Type B pancreatic cell (in vitro differentiated cells): ENCODE measurements around the gene RESP18. TPM values are rescaled to one million over a fixed set of nuclear protein-coding genes. Genes with fewer than 3 reads are reported as not detected.

ENCODE experiments used
- DNase-seq: peaks from one replicate; pipeline ENCODE4 v3.0.0; 2021; ENCODE audit warnings: mixed read lengths; ENCODE audit not compliant: unreplicated experiment; ENCODE audit errors: extremely low spot score
- H3K27ac Mint-ChIP-seq: 2 replicates; pipeline ENCODE4 v1.8.0; 2021; ENCODE audit warnings: mild to moderate bottlenecking, mixed read lengths
- H3K27me3 Mint-ChIP-seq: 2 replicates; pipeline ENCODE4 v1.8.0; 2021; ENCODE audit warnings: mixed read lengths
- H3K36me3 Mint-ChIP-seq: 2 replicates; pipeline ENCODE4 v1.8.0; 2021; ENCODE audit warnings: mixed read lengths
- H3K4me1 Mint-ChIP-seq: one replicate; pipeline ENCODE4 v1.8.0; 2021; ENCODE audit warnings: mixed read lengths; ENCODE audit not compliant: unreplicated experiment
- H3K4me3 Mint-ChIP-seq: 2 replicates; pipeline ENCODE4 v1.8.0; 2021; ENCODE audit warnings: mild to moderate bottlenecking, mixed read lengths
- H3K9me3 Mint-ChIP-seq: 2 replicates; pipeline ENCODE4 v1.8.0; 2021; ENCODE audit warnings: mixed read lengths
- CTCF ChIP-seq: fragments of 200-600 bp; sonication (generic); conservative IDR thresholded peaks from 2 replicates; pipeline ENCODE4 v1.5.0; 2021; ENCODE audit warnings: antibody characterized with exemption, mild to moderate bottlenecking
- microRNA-seq: library from miRNA; unstranded; fragments of <30 nt; microRNA quantifications from one replicate; pipeline ENCODE4, GENCODE V29; 2020
- total RNA-seq: library from RNA; stranded (reverse); gene quantifications from 2 replicates; pipeline ENCODE4 v1.2.1, GENCODE V29; 2021; ENCODE audit warnings: low replicate concordance

The RESP18 gene
- total RNA-seq, 1 donor from 2014 or later, result not detected

DNA sequence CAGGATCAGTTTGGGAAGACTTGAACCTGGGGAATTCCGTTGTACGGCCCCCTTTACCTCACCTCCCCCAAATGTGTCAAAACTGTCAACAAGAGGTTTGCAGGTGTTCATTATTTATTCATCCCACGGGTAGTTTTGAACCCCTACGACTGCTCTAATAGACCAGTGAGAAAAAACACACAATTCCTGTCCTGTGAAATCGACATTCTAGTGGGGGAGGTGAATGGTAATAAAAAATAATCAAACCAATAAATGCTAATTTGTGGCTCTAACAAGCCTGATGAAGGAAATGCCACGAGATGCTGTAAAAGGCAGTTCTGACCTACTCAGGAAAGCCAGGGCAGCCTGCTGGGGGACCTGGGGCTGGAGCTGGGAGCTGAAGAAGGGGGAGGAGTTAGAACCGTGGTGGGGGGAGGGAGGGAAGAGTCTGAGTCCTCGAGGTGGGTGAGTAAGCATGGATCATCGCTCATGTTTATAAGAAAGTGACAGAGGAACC, 53.8 kb downstream of the RESP18 start:
- Mint-ChIP-seq H3K4me1 (peaks cover 15% of the 10 kb centered on the region), H3K4me3 (peak overlapping the region; percentile 96), H3K9me3 (no peaks in the 10 kb centered on the region), H3K27me3 (peaks cover 14% of the 10 kb centered on the region), H3K36me3 (peaks cover 5% of the 10 kb centered on the region), H3K27ac (peak overlapping the region; percentile 97)
- no peak for TF ChIP-seq CTCF
- no peak for DNase-seq

- no peaks in the 10 kb centered on the region for H3K9me3 Mint-ChIP-seq
- H3K27me3 Mint-ChIP-seq, result peaks cover 17% of the 10 kb centered on the region
- peak; percentile 84 for DNase-seq
- H3K4me3 Mint-ChIP-seq, result peak overlapping the region; percentile 96
- peak; percentile 95 for TF ChIP-seq CTCF
- peaks cover 3% of the 10 kb centered on the region for H3K36me3 Mint-ChIP-seq
- peak overlapping the region; percentile 97 for H3K27ac Mint-ChIP-seq
- H3K4me1 Mint-ChIP-seq, result peaks cover 15% of the 10 kb centered on the region
Observed at GRCh38 chr2:219277703-219278654, 54.6 kb downstream of the RESP18 start.

Small RNA genes within 50 kb of the gene (microRNA-seq; reads per million reads assigned to microRNA genes)
- gene MIR153-1, result not detected

Other genes with a start within 250 kb of the RESP18 start
- 17.9 and 19.6 TPM in 2 replicates for gene NHEJ1, start 171.9 kb downstream of the RESP18 start, total RNA-seq
- gene SLC23A3, start 162.7 kb downstream of the RESP18 start, total RNA-seq, result 5.5 and 6.1 TPM in 2 replicates
- gene CNPPD1, start 155.8 kb downstream of the RESP18 start, total RNA-seq, result 37.8 and 54.0 TPM in 2 replicates
- 86.2 and 88.7 TPM in 2 replicates for gene RETREG2, start 154.5 kb downstream of the RESP18 start, total RNA-seq
- gene ZFAND2B, start 126.0 kb downstream of the RESP18 start, total RNA-seq, result 25.9 and 28.2 TPM in 2 replicates
- 40.4 and 70.7 TPM in 2 replicates for gene ABCB6, start 113.8 kb downstream of the RESP18 start, total RNA-seq
- gene ATG9A, start 103.1 kb downstream of the RESP18 start, total RNA-seq, result 46.4 and 52.9 TPM in 2 replicates
- 58.7 and 58.8 TPM in 2 replicates for gene ANKZF1, start 102.9 kb downstream of the RESP18 start, total RNA-seq
- gene GLB1L, start 87.3 kb downstream of the RESP18 start, total RNA-seq, result 4.4 and 16.1 TPM in 2 replicates
- 34.2 and 37.5 TPM in 2 replicates for gene STK16, start 87.3 kb downstream of the RESP18 start, total RNA-seq
- not detected in 2 replicates for gene TUBA4B, start 79.5 kb downstream of the RESP18 start, total RNA-seq
- gene TUBA4A, start 78.8 kb downstream of the RESP18 start, total RNA-seq, result 25.4 and 81.1 TPM in 2 replicates
- 68.5 and 109 TPM in 2 replicates for gene DNAJB2, start 53.4 kb downstream of the RESP18 start, total RNA-seq
- gene PTPRN, start 23.3 kb downstream of the RESP18 start, total RNA-seq, result 17.5 and 35.6 TPM in 2 replicates
- 54.1 and 56.1 TPM in 2 replicates for gene DNPEP, start 55.2 kb upstream of the RESP18 start, total RNA-seq
- gene DES, start 85.6 kb upstream of the RESP18 start, total RNA-seq, result 1.4 and 9.3 TPM in 2 replicates
- gene SPEG, start 102.1 kb upstream of the RESP18 start, total RNA-seq, result 11.5 and 49.4 TPM in 2 replicates
- 34.4 and 48.8 TPM in 2 replicates for gene GMPPA, start 166.1 kb upstream of the RESP18 start, total RNA-seq
- gene ASIC4, start 181.7 kb upstream of the RESP18 start, total RNA-seq, result 0.79 and 0.99 TPM in 2 replicates
- gene CHPF, start 211.1 kb upstream of the RESP18 start, total RNA-seq, result 47.5 and 73.7 TPM in 2 replicates
- gene TMEM198, start 211.3 kb upstream of the RESP18 start, total RNA-seq, result 7.8 and 9.7 TPM in 2 replicates
- gene OBSL1, start 238.8 kb upstream of the RESP18 start, total RNA-seq, result 118 and 197 TPM in 2 replicates
- gene INHA, start 239.6 kb upstream of the RESP18 start, total RNA-seq, result 1.2 and 1.3 TPM in 2 replicates